ENCODE measurements around the gene RABEP1.
"Not testable (repeated sequence)": the region's sequence is repeated elsewhere in the genome, so short reads cannot be mapped to it uniquely, and the experiment has no call there.

The RABEP1 gene, protein sequence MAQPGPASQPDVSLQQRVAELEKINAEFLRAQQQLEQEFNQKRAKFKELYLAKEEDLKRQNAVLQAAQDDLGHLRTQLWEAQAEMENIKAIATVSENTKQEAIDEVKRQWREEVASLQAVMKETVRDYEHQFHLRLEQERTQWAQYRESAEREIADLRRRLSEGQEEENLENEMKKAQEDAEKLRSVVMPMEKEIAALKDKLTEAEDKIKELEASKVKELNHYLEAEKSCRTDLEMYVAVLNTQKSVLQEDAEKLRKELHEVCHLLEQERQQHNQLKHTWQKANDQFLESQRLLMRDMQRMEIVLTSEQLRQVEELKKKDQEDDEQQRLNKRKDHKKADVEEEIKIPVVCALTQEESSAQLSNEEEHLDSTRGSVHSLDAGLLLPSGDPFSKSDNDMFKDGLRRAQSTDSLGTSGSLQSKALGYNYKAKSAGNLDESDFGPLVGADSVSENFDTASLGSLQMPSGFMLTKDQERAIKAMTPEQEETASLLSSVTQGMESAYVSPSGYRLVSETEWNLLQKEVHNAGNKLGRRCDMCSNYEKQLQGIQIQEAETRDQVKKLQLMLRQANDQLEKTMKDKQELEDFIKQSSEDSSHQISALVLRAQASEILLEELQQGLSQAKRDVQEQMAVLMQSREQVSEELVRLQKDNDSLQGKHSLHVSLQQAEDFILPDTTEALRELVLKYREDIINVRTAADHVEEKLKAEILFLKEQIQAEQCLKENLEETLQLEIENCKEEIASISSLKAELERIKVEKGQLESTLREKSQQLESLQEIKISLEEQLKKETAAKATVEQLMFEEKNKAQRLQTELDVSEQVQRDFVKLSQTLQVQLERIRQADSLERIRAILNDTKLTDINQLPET

DNA sequence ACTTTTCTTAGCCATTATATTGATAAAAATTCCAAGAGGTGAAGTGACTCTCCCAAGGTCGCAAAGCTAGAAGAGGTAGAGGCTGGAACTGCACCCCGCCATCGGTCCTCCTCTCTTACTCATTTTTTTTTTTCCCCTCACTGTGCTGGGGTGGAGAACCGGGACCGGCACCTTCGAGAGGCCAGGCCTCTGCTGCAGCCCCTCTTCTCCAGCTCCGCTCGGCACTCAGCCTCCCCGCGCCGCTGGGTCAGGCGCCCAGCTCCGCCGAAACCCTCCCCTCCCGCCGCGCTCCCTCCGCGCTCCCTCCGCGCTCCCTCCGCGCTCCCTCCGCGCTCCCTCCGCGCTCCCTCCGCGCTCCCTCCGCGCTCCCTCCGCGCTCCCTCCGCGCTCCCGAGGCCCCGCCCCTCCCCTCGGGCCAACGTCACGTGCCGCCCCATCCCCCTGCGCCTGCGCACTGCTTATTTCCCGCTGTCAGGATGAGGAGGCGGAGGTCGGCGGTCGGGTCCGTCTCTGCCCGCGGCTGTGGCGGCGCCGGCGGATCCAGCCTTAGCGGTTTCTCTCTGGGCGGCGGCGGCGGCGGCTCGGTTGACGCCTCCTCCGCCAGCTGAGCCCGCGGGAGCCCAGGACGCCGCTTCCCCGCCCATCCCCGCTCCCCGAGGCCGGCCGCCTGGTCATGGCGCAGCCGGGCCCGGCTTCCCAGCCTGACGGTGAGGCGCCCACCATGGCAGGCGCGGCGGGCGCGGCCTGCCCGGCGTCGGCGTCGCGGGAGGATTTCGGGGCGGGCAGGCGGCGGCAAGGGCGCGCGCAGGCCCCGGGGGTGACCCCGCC lies at the start of gene RABEP1:
TSS of gene RABEP1 (plus strand) at position 471 of the 828 bp plus-strand sequence. CDS start at position 674, 203 bp downstream.
- DNase-seq: peak; percentile 70

DNA sequence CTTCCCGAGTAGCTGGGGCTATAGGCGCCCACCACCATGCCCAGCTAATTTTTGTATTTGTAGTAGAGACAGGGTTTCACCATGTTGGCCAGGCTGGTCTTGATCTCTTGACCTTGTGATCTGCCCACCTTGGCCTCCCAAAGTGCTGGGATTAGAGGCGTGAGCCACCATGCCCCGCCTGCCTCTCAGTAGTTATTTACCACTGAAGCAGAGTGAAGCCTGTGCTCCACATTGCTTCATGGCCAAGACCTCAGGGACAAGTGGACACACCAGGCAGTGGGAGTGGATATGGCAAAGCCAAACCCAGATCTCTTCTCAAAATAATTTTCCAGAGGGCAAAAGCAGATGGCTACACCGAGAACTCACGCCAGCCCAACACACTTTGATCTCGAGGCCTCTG lies 48.6 kb upstream of the RABEP1 start:
- not testable (repeated sequence) for DNase-seq

DNA sequence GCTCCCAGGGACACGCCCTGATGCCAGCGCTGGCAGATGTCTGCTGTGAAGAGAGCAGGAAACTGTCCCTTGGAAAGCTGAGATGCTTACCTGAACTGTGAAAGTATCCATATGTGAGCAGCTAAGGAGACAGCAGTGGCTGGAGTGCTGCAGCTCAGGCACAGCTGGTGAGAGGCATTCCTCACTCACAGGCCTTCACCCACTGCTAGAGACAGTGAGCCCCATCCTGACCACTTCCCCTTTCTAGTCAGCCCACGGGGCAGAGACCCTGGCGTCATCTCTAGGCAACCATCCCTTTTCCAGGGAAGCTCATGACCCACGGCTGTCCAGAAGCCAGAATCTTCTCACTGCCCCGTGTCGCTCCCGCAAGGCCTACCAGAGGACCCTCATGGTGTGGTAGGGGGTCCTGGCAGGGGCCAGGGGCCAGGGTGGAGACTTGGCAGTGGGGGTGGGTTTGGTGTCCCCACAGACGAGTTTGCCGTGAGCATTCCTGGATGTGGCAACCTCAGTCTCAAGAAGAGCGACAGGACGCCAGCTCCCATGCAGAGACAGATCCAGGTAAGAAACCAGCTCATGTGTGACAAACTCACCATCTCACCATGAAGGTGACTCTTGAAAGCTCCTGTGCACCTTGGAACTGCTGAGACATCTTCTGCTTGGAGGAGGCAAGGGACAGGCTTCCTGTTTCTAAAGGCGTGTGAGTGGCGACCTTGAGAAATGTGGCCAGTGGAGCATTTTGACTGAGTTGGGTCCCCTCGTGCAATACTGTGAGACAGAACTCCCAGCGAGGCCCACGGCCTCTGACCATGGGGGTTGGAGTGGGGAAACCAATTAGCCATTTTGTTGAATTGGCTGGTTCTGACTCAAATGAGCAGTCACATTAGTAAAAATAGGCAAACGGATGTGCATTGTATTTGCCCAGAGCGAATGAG lies 47.2 kb upstream of the RABEP1 start, which contains the start of gene SCIMP:
TSS of gene SCIMP (minus strand) at position 216 of the 932 bp plus-strand sequence. CDS start at position 111, 105 bp downstream.
- DNase-seq: no peak

DNA sequence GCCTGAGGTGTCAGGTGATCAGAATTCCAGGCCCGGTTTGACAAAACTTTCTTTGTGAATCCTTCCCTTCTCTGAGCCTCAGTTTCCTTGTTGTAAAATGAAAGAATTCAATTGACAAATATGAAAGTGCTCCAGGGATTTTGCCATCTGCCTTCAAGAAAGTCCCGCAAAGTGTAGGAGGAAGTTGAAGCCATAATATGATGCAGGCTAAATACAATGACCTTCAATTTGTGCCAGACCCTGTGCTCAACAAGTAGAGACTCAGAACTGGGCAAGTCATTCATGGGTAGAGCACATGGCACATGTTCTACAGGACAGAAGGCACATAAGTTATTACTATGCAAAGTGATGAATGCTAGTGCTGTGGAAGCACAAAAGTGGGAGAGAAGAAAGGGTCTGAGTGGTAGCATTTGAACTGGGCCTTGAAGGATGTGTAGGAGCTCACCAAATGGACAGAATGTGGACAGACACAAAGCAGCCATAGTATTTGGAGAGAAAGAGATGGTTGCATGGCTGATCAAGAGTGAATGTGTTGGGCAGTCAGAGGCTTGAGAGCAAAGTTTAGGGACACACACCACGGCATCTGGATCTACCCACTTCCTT lies 45.0 kb upstream of the RABEP1 start:
- no peak for DNase-seq

DNA sequence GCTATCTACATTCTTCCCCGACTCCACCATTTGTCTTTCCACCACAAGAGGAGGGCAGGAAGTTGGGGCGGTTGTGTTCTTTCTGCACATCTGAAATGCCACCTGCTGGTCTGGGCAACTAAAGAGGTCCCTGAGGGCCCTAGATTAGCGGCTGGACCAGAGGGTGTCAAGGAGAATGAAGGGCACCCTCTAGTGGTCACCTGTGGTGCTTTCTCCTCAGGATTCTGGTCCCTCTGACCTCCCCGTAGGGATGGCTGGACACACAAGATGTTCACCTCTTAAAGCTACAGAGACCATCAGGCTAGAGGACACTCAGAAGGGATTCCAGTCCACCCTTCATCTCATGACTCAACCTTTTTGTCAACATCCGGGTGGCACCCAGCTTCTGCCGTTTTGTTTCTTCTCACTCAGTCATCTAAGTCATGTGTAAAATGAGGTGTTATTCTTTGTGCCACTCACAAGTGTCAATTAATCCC lies 44.5 kb upstream of the RABEP1 start:
- peak; percentile 85 for DNase-seq

DNA sequence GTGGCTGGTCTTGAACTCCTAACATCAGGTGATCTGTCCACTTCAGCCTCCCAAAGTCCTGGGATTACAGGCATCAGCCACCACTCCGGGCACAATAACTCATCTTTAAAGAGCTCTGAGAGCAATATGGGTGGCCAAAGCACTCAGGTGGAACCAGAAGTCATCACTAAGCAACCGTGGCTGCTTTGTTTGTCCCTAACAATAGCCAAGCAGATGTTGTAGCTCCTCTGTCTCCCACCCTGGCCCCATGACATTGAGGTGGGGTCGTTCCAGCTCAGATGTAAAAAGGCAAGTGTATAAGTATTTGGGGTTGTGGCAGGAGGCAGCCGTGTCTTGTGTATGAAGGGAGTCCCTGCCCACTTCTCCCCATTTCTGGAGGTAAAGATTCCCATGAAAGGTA lies 43.8 kb upstream of the RABEP1 start:
- no peak for DNase-seq

DNA sequence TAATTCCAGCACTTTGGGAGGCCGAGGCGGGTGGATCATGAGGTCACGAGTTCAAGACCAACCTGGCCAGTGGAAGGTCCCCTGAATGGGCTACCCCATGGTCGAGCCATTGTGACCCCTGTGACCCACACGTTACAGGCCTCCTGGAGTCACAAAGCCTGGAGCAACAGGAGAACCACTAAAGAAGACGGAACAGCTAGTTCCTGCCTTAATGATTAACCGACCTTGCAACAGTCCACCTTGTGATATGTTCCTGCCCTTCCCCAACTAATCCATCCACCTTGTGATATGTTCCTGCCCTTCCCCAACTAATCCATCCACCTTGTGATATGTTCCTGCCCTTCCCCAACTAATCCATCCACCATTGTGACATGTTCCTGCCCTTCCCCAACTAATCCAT lies 42.3 kb upstream of the RABEP1 start:
- not testable (repeated sequence) for DNase-seq

DNA sequence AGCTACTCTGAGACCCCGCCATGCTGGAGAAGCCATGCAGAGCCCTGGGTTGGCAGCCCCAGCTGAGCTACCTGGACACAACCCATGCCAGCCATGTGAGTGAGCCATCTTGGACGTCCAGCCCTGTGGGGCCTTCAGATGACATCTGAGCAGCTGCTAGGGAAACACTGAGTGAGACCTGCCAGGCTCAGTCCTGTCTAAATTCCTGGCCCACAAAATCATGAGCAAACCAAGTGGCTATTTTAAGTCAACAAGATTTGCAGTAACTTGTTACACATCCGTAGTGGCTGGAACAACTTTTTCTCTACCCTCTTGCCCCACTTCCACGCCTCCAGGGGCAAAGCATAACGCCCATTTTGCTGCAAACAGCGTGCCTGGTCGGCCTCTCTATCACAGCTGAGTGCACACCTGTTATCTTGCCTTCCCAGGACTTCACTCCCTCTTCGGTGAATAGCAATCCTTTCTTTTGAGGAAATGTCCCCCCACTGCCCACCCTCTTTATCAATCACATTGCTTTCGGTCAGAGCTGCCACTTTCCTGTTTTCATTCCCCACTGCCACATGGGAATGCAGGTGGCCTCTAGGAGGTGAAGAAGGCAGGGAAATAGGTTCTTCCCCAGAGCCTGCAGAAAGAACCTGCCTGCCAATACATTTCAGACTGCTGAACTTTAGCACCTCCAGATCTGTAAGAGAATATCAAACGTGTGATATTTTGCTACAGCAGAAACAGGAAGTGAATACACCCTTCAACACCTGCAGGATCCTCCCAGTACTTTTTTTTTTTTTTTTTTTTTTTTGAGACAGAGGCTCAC lies 40.0 kb upstream of the RABEP1 start:
- DNase-seq: no peak

DNA sequence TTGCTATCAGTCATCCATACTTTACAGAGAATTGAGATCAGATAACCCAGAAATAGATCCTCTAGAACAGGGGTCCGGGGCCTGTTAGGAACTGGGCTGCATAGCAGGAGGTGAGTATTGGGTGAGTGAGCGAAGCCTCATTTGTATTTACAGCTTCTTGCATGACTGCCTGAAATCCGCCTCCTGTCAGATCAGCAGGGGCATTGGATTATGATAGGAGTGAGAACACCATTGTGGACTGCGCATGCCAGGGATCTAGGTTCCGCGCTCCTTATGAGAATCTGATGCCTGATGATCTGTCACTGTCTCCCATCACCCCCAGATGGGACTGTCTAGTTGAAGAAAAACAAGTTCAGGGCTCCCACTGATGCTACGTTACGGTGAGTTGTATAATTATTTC lies 34.5 kb upstream of the RABEP1 start:
- DNase-seq: no peak

DNA sequence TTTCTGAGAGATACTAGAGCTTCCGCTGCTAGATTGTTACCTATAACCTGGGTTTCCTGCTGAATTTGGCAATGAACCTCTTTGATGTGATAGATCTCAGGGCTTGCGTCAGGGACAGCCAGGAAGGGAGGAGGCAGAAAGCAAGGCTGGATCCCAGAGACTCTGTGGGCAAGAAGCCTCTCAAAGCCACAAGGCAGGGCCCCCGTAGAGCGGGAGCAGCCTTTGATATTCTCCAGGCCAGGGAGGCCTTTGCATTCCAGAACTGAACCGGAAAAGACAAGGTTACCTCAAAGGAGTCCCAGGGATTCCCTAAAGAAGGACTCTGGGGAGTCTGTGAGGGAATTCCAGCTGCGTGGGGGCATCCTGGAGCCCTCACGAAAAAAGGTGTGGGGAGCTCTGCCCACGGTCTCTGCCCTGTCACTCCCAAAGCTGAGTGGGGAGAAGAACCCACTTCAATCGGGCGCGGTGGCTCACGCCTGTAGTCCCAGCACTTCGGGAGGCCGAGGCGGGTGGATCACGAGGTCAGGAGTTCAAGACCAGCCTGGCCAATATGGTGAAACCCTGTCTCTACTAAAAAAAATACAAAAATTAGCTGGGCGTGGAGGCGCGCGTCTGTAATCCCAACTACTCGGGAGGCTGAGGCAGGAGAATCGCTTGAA lies 33.1 kb upstream of the RABEP1 start:
- no peak for DNase-seq

DNA sequence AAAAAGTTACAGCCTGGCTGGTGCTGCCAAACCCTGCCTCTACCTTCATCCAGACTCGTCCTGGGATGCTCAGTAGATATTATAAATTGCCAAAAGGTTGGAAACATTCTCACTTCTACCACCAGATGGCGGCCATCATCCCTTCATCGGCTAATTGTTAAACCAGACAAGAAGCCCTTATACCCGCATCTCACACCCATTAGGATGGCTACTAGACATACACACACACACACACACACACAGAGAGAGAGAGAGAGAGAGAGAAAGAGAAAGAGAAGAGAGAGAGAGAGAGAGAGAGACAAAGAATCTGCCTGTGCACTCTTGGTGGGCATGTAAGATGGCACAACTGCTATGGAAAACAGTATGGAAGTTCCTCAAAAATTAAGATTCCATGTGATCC lies 32.5 kb upstream of the RABEP1 start:
- peak; percentile 72 for DNase-seq

DNA sequence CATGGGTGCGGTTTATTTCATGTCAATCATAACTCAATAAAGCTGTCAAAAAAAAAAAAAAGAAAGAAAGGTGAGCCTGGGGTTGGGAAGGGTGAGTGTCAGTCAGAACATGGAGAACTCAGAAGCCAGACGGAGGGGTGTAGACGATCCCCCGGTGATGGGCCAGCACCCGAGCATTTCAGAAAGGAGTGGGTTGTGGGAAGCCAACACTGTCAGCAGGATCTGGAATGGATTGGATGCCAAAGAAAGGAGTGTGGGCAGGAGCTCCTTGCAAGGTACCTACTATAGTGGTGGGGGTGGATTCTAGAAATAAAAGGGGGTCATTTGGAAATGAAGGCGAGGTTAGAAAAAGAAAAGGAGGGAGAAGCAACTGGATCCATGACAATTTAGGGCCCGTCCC lies 27.7 kb upstream of the RABEP1 start:
- no peak for DNase-seq

DNA sequence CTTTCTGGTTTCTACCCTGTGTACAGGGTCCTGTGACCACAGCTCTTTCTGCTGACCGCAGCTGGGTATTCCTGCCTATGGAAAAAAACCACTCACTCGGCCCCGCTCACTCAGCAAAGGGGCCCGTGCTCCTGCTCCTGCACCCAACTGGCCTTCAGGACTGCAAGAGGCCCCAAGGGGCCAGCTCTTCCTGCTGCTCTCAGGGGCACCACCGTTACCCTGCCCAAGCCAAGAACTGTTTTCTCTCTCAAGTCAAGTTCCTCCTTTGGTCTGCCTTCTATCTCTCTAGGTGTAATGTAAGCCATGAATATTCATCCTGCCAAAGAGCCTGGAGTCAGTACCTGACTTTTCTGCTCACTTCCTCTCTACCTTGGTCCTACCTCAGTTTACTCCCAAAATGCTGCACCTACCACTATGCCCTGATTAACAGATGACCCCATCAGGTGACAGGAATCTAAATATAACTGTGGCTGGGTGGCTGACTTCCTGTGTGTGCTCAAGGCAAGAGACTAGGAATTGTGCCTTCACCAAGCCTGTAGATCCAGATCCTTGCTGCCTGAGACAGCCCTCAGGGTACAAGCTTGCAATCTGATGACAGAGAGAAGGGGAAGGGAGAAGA lies 27.1 kb upstream of the RABEP1 start:
- no peak for DNase-seq

DNA sequence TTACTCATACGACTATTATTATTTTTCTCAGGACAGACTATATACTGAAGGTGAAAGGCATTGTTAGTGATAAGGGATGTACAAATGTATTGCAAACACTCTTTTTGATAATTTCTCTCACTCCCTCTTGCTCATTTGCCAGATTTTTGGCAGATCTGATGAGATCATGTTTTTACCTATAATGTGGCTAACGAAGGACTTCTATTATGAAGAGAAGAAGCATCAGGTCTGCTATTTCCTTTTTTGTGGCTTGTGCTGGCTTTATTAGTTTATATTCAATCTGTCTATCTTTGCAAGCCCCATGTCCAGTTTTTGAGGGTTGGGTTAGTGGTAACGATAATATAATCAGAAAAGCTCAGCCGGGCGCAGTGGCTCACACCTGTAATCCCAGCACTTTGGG lies 25.0 kb upstream of the RABEP1 start:
- DNase-seq: no peak

DNA sequence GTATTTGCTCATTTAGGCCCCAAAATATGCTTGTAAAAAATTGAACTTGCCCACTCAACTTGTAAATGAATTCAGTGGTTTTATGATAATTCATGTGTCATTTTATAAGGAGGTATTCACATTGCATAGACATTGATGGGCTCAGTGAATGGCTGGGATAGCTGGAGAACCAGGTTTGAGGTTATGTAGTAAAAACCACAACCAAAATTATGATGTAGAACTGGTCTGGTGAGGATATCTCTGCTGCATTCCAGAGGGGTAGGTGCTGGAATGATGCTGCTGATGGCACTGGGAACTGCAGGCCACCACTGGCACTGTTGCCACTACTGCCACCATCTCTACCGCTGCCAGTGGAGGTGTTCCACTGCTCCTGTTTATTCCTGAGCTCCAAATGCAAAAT lies 21.5 kb upstream of the RABEP1 start:
- DNase-seq: no peak

DNA sequence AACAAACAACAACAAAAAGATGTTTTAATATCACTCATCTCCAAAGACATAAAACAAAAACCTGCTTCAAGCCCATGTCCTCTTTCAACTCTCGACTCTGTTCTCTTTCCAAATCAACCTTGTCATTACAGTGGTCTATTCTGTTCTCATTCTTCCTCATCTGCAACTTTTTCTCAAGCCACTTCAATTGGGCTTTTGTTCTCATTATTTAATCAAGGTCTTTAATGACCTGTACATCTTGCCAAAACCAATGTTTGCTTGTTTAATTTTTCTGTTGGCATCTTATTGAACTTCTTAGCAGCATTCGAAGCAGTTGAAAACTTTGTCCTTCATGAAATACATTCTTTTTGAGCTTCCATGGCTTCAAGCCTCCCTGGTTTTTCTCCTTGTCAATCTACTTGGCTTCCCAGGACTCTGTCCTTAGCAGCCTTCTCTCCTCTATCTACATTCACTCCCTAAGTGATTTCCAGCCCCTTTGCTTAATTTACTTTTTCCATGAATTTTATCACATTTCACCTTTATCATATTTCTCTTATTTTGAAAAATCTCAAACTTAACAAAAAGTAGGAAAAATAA lies 19.6 kb upstream of the RABEP1 start:
- DNase-seq: no peak

DNA sequence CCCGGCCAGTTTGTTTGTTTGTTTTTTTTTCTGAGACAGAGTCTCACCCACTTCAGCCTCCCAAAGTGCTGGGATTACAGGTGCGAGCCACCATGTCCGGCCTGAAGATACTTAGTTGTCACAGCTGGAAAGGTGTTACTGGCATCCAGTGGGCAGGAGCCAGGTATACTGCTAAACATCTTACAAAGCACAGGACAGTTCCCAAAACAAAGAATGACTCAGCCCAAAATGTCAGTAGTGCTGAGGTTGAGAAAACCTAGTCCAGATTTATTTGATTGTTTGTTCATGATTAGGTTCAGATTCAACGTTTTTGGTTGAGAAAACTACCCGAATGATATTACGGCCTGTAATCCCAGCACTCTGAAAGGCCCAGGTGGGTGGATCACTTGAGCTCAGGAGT lies 18.6 kb upstream of the RABEP1 start:
- no peak for DNase-seq

DNA sequence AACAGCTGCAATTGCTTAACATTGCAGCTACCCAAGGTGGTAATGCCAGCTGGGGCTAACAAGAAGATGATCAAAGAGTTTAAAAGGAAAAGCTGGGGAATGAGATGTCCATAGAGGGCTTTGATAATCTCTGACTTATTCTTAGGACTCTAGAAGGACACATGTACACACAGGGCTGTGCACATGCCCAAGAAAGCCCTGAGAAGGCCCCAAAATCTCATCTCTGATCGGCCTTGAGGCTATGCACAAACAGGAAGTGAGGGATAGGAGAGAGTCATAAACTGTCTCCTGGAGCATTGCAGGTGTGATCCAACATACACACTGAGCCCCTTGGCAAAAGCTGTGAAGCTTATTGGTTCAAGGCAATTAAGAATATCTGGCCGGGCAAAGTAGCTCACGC lies 17.2 kb upstream of the RABEP1 start:
- DNase-seq: no peak
